Islet of Langerhans (tissue), 1 donor: Measurements from ENCODE around the gene C5orf63.
A peak's percentile ranks its signal among the peaks of the same experiment; 100 is the strongest.
"Not testable (repeated sequence)": the region's sequence is repeated elsewhere in the genome, so short reads cannot be mapped to it uniquely, and the experiment has no call there.

Experiments used
- FAIRE-seq: peaks from one replicate; lab custom pipeline; 2011; peaks lifted over from hg19 to GRCh38; lab: Jason Lieb, UNC

The C5orf63 gene

DNA sequence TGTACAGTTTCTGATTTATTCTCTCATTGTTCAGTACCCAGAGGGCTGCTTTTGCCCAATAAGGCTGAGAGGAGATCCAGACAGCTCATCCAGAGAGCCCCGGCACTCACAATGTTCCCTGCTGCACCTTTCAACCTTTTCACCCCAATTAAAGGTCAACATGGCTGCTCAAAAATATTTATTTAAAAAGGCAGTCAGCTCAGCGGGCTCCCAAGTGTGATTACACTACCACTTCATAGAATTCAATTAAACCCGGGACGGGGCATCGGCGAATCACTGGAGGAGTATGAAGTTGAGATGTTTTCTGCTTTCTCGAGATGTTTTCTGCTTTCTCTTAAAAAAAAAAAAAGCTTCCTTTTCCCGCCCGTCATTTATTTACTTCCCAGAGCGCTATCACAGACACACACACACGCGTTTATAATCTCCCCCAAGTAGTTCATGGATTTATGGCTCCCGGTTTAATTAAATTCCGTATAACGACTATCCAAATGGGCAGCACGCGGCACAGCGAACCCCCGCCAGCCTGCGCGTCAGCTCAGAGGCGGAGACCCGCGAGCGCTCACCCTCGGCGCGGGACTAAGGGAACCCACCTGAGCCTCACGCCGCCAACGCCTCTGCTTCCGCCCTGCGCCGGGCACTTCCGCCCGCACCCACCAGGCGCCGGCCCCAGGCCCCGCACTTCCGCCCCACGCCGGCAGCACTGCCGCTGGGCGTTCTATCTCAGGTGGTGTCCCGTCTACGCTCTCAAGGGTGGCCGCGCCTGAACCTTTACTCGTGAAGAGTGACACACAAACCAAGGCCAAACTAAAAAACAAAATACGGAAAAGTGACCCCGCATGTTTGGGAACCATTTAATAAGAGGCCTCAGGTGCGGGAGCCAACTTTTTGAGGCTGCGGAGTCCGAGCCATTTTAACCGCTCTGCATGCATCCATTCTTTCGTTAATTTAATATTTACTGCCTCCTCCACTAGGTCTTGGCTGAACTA lies at the start of gene C5orf63:
Gene C5orf63 (minus strand): TSS at position 642 of the 986 bp plus-strand sequence. CDS start 14,507 bp downstream, outside the sequence.
- FAIRE-seq = peak; percentile 68

DNA sequence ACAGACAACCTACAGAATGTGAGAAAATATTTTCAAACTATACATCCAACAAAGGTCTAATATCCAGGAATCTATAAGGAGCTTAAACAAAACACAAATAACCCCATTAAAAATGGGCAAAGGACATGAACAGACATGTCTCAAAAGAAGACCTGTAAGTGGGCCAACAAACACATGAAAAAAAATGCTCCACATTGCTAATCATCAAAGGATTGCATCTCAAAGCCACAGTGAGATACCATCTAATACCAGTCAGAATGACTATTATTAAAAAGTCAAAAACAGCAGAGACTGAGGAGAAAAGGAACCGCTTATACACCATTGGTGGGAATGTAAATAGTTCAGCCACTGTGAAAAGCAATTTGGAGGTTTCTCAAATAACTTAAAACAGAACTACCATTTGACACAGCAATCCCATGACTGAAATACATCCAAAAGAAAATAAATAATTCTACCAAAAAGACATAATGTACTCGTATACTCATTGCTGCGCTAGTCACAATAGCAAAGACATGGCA lies 39.1 kb upstream of the C5orf63 start:
- no peak for FAIRE-seq

GRCh38 chr5:127111112-127111511 lies 37.8 kb upstream of the C5orf63 start:
- no peak for FAIRE-seq

- not testable (repeated sequence) for FAIRE-seq
Measured at GRCh38 chr5:127108624-127109260, 35.4 kb upstream of the C5orf63 start.

DNA sequence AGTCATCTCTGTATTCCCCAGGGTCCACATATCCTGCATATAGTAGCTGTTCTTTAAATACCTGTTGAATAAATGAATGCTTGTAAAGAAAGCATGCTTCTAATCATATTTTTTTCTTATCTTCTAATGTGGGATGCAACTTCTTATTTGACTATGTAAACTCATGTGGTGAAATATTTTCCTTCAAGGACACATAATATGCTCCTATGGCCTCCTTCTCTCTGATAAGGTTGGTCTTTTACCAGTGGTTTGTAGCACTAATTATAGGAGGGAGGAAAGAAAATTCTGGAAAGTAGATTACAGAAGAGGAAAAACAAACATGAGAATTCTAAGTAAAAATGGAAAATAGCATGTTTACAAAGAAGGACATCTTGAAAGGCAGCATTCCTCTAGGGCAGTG lies 28.6 kb upstream of the C5orf63 start:
- FAIRE-seq = no peak

DNA sequence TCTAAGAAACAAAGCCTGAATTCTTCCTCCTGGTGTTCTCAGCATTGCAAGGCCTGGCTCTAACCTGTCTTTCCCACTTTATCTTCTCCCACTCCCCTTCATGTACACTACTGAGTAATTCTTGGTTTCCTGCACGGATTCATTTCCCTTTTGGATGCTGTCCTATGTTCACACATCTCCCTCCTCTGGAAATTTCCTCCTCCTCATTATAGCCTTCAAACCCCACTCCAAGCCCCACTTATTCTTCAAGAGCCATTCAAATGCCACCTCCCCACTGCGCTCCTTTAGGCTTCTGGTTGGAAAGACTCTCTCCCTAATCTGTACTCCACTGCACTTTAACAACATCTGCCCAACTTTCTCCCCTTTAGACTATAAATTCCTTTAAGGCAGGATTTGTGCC lies 28.2 kb upstream of the C5orf63 start:
- no peak for FAIRE-seq

- no peak for FAIRE-seq
Measured at GRCh38 chr5:127098241-127098640, 24.9 kb upstream of the C5orf63 start.

DNA sequence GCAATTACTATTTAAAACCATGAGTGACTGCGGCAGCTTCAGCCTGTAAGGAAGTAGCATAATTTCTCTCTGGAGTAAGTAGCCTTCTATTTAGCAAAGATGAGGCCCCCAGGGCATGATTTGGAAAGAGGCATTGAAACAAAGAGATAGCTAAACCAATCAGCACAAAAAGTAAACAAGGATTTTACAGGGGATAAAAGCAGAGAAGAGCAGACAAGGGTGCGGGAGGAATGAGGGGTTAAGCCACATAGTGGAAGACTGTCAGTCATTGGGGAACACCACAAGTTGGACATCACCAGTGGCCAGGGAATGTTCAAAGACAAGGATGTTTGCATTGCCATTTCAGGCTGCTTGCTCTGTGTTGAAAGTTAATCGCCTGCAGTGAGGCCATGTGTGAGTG lies 24.0 kb upstream of the C5orf63 start:
- FAIRE-seq = no peak

DNA sequence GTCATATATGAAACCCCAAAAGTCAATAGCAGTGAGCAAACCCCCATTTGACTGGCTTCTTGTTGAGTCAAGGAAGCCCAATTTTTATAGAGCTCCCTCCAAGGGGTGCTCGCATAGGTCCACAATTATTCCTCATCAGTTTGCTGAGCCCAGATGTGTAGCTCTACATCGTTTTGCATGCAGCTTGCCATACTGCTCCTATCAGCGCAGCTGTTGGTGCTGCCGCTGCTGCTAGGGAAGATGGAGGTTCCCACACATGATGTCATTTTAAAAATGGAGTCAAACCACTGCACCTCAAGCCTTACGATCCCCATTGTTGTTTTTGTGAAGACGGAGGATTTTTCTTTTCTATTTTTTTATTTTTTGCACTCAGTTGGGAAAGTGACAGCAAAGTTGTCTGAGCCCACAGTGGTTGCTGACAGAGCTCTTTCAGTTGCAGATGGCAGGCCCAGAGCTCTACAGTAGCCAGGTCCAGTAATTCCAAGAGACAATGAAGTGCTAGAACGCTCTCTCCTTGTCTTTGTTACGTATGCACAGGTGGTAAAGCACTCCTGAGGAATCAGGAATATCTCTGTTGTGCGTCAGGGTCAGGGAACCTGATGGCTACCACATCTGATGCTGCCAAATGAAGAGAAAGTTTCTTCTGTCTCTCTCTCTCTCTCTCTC lies 23.2 kb upstream of the C5orf63 start:
- FAIRE-seq = no peak

DNA sequence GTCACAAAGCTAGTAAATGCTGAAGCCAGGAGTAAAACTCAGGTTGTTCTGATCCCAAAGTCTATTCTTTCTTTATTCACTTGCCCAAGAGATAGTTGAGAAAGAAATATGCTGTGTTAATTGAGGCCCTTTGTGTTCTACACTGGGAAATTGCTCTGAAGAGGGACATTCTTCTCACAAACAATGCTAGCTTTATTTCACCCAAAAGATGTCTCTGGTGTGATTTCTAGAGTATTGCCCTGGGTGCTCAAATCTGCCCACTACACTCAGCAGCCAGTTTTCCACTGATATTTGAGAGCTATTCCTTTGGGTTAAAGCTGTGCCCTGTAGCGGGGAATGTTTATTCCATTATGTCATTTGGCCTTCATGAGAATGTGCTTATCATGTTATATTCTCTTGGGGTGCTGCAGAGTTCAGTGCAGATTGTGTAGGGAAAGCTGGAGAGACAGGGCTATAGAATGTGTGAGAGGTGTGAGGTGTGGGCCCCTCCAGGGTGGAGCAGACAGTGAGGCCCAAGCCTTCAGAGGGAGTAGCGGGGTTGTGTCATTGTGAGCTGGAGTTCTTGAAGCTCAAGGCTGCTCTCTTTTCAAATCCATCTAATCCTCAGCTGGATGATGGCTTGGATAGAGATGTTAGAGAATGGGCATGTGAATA lies 21.0 kb upstream of the C5orf63 start:
- no peak for FAIRE-seq

GRCh38 chr5:127092690-127093089 lies 19.4 kb upstream of the C5orf63 start:
- FAIRE-seq = no peak

DNA sequence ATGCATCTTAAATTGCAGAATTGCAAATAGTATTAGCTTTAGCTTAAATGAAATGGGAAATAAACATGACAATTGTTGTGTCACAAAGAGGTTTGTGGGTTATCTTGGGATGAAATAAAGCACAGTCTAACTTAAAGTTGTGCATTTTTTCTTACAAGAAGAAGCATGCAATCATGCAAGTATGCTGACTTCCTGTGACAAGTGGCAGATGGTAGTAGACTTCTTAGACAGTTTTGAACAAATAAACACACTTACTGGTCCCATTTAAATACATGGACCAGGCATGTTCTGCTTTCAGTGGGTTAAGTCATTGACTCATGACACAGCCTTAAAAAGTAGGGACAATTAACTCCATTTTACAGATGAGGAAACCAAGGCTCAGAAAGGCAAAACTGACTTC lies 15.9 kb upstream of the C5orf63 start:
- FAIRE-seq = no peak

- no peak for FAIRE-seq
Measured at GRCh38 chr5:127088251-127088650, 14.9 kb upstream of the C5orf63 start.

GRCh38 chr5:127086589-127086988 lies 13.3 kb upstream of the C5orf63 start:
- FAIRE-seq = no peak

DNA sequence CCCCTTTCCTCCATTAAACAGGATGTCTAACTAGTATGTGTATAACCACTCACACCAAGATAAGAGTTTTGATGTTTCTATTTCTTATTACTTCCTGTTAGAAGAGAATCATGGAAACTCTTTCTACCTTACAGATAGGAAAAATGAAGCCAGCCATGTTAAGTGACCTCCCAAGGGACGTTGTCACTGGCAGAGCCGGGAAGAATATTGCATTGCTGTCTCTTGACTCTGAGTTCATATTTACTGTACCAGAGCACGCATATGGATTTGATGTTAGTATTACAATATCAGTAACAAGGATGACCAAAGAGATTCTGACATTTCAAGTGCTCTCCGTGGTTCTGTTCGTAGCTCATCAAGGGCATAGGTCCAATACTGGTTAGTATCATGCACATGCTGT lies 12.5 kb upstream of the C5orf63 start:
- FAIRE-seq = no peak

- FAIRE-seq = no peak
Measured at GRCh38 chr5:127085371-127085770, 12.1 kb upstream of the C5orf63 start.

DNA sequence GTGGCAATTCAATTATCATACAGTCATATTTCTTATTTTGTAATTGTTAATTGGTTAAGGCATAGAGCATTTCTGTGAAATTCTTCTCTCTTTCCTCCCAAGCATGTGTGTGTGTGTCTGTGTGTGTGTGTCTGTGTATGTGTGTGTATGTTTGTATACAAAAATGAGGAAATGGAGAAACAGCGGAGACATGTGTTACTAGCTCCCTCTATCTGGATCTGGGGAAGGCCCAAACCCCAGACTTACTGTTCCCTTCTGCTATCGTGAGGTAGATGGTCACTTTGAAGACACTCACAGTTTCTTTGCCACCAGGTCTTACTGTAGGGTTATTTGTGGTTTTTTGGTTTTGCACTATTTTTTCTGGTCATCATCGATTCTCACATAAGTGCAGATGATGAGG lies 11.4 kb upstream of the C5orf63 start:
- no peak for FAIRE-seq

DNA sequence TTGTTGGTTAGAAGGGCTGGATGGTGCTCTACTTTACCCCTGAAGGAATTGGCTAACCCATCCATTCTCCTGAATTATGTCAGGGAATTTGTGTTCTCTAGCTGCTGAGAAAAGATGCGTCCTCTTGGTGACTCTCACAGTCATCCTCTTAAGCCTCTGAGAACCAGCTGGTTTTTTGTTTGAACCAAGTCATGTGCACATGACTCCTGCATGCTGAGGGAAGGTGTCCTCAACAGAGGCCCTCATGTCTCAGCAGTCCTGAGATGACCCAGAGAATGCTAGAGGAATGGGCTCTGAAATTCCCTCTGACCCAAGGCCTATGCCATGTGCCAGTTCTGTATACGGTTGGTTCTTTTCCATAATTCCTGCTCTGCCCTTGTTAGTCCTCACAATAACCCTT lies 10.4 kb upstream of the C5orf63 start:
- no peak for FAIRE-seq

DNA sequence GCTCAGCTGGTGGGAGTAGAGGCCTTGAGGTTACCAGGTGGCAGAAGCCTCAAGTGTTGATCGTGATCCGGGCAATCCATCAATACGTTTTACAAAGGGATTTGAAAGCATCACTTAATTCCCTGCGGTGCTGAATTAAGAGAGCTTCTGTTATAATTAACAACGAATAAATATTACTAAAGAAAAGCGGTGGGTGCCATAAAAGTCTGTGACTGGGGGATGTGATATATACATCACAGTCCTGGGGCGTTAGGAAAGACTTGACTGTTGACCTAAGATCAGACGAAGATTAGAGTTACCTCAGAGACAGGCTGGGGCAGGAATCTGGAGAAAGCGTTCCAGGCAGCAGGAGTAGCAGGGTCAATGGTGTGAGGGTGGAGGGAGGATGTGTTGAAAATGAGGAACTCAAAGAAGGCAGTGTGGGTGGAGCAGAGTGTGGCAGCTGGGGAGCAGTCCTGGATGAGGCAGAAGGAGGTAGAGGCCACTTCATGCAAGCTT lies 6.7 kb upstream of the C5orf63 start:
- no peak for FAIRE-seq

- no peak for FAIRE-seq
Measured at GRCh38 chr5:127077366-127077765, 4.1 kb upstream of the C5orf63 start.

GRCh38 chr5:127076315-127077129 lies 3.2 kb upstream of the C5orf63 start:
- no peak for FAIRE-seq
